ENCODE results near the gene FREM3.

Gene FREM3

DNA sequence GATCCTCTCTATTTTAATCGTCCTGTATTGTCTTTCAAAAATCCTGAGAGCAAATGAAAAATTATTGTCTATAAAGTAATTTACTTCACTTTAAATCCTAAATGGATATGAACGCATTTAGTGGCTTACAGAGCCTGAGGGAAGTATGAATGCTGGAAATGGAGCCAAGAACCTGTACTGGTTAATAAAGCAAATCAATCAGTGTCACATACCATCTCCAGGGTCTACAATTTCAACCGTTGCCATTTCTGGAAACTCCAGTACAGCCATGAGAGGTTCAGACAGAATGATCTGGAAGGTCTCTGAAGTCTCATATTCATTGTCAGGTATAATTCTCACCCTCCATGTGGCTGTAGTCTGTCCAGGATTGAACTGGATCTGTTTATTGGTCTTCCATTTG is 76.6 kb downstream of the FREM3 start:
- Histone ChIP-seq H3K4me3 (ENCODE audit: low read length) (no peak overlapping the region), H3K4me2 (ENCODE audit: low read depth, low read length) (no peak overlapping the region), H3F3A (ENCODE audit: insufficient read depth, low read length) (no peaks in the 10 kb centered on the region), H3K9me2 (replicated peaks; ENCODE audit: insufficient read depth, low read length) (no peaks in the 10 kb centered on the region), H3K9ac (ENCODE audit: low read length) (no peak overlapping the region), H3K27ac (ENCODE audit: low read length) (no peak overlapping the region), H3K36me3 (replicated peaks; ENCODE audit: insufficient read depth, low read length) (no peaks in the 10 kb centered on the region), H2AFZ (ENCODE audit: low read length) (no peak overlapping the region), H3K9me3 (replicated peaks; ENCODE audit: insufficient read depth, low read length) (no peaks in the 10 kb centered on the region), H3K4me1 (ENCODE audit: low read length) (no peaks in the 10 kb centered on the region), H4K20me1 (ENCODE audit: insufficient read depth, low read length) (no peaks in the 10 kb centered on the region), H3K79me2 (ENCODE audit: low read length) (no peaks in the 10 kb centered on the region), H3K27me3 (replicated peaks; ENCODE audit: insufficient read depth, low read length) (no peaks in the 10 kb centered on the region)
- DNase-seq, result no peak
- TF ChIP-seq, protein P1, sequence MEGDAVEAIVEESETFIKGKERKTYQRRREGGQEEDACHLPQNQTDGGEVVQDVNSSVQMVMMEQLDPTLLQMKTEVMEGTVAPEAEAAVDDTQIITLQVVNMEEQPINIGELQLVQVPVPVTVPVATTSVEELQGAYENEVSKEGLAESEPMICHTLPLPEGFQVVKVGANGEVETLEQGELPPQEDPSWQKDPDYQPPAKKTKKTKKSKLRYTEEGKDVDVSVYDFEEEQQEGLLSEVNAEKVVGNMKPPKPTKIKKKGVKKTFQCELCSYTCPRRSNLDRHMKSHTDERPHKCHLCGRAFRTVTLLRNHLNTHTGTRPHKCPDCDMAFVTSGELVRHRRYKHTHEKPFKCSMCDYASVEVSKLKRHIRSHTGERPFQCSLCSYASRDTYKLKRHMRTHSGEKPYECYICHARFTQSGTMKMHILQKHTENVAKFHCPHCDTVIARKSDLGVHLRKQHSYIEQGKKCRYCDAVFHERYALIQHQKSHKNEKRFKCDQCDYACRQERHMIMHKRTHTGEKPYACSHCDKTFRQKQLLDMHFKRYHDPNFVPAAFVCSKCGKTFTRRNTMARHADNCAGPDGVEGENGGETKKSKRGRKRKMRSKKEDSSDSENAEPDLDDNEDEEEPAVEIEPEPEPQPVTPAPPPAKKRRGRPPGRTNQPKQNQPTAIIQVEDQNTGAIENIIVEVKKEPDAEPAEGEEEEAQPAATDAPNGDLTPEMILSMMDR (IDR thresholded peaks at IDR 0.05; ENCODE audit: low read length), result no peak
- TF ChIP-seq EZH2 (optimal IDR thresholded peaks at IDR 0.05; ENCODE audit: low read depth, low read length) (no peak), EZH2phosphoT487 (IDR thresholded peaks at IDR 0.05; ENCODE audit: low read length) (no peak)

DNA sequence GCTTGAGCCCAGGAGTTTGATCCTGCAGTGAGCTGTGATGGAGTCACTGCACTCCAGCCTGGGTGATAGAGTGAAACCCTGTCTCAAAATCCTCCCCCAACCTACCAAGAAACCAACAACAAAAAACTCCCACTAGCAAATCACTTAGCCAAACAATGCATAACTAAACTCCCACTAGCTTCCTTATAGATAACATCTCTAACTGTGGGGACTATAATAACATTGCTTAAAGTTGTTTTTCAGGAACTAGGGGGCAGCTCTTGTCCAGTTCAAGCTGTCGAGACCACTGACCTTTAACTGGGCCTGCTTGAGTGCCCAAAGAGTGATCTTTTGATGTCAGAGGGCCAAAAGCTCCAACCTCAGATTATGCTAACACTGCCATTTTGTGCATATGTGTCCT is 81.7 kb downstream of the FREM3 start:
- no peak overlapping the region for H3K4me3 ChIP-seq (ENCODE audit: low read length)
- no peaks in the 10 kb centered on the region for H3K4me1 ChIP-seq (ENCODE audit: low read length)
- H2AFZ ChIP-seq (ENCODE audit: low read length), result no peak overlapping the region
- H3K27ac ChIP-seq (ENCODE audit: low read length), result no peak overlapping the region
- no peaks in the 10 kb centered on the region for H3K9me3 ChIP-seq (replicated peaks; ENCODE audit: insufficient read depth, low read length)
- no peaks in the 10 kb centered on the region for H3K9me2 ChIP-seq (replicated peaks; ENCODE audit: insufficient read depth, low read length)
- H3K4me2 ChIP-seq (ENCODE audit: low read depth, low read length), result no peak overlapping the region
- H3K27me3 ChIP-seq (replicated peaks; ENCODE audit: insufficient read depth, low read length), result no peaks in the 10 kb centered on the region
- no peaks in the 10 kb centered on the region for H3K79me2 ChIP-seq (ENCODE audit: low read length)
- no peak for DNase-seq
- H3F3A ChIP-seq (ENCODE audit: insufficient read depth, low read length), result no peaks in the 10 kb centered on the region
- H3K36me3 ChIP-seq (replicated peaks; ENCODE audit: insufficient read depth, low read length), result no peaks in the 10 kb centered on the region
- no peaks in the 10 kb centered on the region for H4K20me1 ChIP-seq (ENCODE audit: insufficient read depth, low read length)
- H3K9ac ChIP-seq (ENCODE audit: low read length), result no peak overlapping the region
- TF ChIP-seq EZH2 (optimal IDR thresholded peaks at IDR 0.05; ENCODE audit: low read depth, low read length) (no peak), EZH2phosphoT487 (IDR thresholded peaks at IDR 0.05; ENCODE audit: low read length) (no peak)
- TF ChIP-seq, protein P1 (IDR thresholded peaks at IDR 0.05; ENCODE audit: low read length), result no peak

DNA sequence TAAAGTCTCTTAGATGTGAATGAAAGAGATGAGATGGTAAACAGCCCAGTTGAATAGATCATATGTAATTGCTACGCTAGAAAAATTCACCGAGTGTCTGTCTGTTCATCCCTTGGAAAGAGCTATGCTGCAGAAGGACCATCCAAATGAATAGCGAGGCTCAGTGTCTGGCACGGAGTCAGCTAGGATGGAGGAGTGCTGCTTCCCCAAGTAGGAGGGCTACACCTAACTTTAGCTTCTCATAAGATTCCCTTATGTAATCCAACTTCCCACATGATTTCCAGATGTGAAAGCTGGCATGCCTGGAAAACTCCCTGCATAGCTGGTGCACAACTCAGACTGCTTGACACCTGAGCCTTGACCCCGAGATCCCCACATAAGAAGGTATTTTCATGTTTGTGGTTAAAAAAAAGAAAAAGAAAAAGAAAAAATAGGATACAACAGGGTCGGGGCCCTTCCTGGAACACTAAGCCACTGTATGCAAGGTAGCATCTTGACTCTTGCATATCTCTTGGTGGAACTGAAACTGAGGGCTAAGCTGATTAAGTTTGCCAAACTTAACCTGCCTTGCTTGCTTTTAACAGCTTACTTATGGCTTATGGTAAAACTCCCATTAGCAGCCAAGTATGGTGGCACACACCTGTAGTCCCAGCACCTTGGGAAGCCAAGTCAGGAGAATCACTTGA is 82.3 kb downstream of the FREM3 start:
- Histone ChIP-seq H3K27ac (ENCODE audit: low read length) (no peak overlapping the region), H3K36me3 (replicated peaks; ENCODE audit: insufficient read depth, low read length) (no peaks in the 10 kb centered on the region), H3K9me3 (replicated peaks; ENCODE audit: insufficient read depth, low read length) (no peaks in the 10 kb centered on the region), H3K4me3 (ENCODE audit: low read length) (no peak overlapping the region), H3K4me1 (ENCODE audit: low read length) (no peaks in the 10 kb centered on the region), H3K79me2 (ENCODE audit: low read length) (no peaks in the 10 kb centered on the region), H3K9me2 (replicated peaks; ENCODE audit: insufficient read depth, low read length) (no peaks in the 10 kb centered on the region), H3F3A (ENCODE audit: insufficient read depth, low read length) (no peaks in the 10 kb centered on the region), H3K4me2 (ENCODE audit: low read depth, low read length) (no peak overlapping the region), H4K20me1 (ENCODE audit: insufficient read depth, low read length) (no peaks in the 10 kb centered on the region), H3K9ac (ENCODE audit: low read length) (no peak overlapping the region), H2AFZ (ENCODE audit: low read length) (no peak overlapping the region), H3K27me3 (replicated peaks; ENCODE audit: insufficient read depth, low read length) (no peaks in the 10 kb centered on the region)
- DNase-seq, result no peak
- TF ChIP-seq, protein P1 (IDR thresholded peaks at IDR 0.05; ENCODE audit: low read length), result no peak
- no peak for TF ChIP-seq EZH2phosphoT487 (IDR thresholded peaks at IDR 0.05; ENCODE audit: low read length)

Data from MM.1S (cell line).